GM19035 (cell line): ENCODE measurements around the gene NDUFS1.
A peak's percentile ranks its signal among the peaks of the same experiment; 100 is the strongest.
"Not testable (repeated sequence)": the region's sequence is repeated elsewhere in the genome, so short reads cannot be mapped to it uniquely, and the experiment has no call there.

Source experiments
- ATAC-seq: cut with Tn5 transposase; IDR thresholded peaks from one replicate; pipeline ENCODE4 v1.9.1; 2021; ENCODE audit not compliant: unreplicated experiment

Gene NDUFS1

GRCh38 chr2:206159346-206160124, at the start of gene NDUFS1, which contains the start of gene EEF1B2:
Gene NDUFS1 (minus strand): TSS chr2:206159444. CDS start chr2:206153678, 5,766 bp downstream.
Gene EEF1B2 (plus strand): TSS chr2:206159895. CDS start chr2:206159980, 85 bp downstream.
- peak; percentile 91 for ATAC-seq

- ATAC-seq: no peak
These were observed 49.7 kb upstream of the NDUFS1 start for GRCh38 chr2:206208900-206209299.

GRCh38 chr2:206207316-206207715, 48.1 kb upstream of the NDUFS1 start:
- ATAC-seq: not testable (repeated sequence)

GRCh38 chr2:206204710-206205109, 45.5 kb upstream of the NDUFS1 start:
- ATAC-seq: no peak

- ATAC-seq: no peak
These were observed 44.1 kb upstream of the NDUFS1 start for GRCh38 chr2:206203331-206203730.

GRCh38 chr2:206202446-206202845, 43.2 kb upstream of the NDUFS1 start:
- ATAC-seq: no peak

GRCh38 chr2:206201075-206201848, 42.0 kb upstream of the NDUFS1 start:
- no peak for ATAC-seq

- ATAC-seq: no peak
These were observed 39.4 kb upstream of the NDUFS1 start for GRCh38 chr2:206198677-206199076.

GRCh38 chr2:206193671-206194357, 34.6 kb upstream of the NDUFS1 start:
- no peak for ATAC-seq

GRCh38 chr2:206192157-206192556, 32.9 kb upstream of the NDUFS1 start:
- no peak for ATAC-seq

GRCh38 chr2:206190689-206191088, 31.4 kb upstream of the NDUFS1 start:
- ATAC-seq: no peak

GRCh38 chr2:206190111-206190510, 30.9 kb upstream of the NDUFS1 start:
- no peak for ATAC-seq

- ATAC-seq: no peak
These were observed 30.4 kb upstream of the NDUFS1 start for GRCh38 chr2:206189691-206190090.

- ATAC-seq: not testable (repeated sequence)
These were observed 22.3 kb upstream of the NDUFS1 start for GRCh38 chr2:206181526-206181925.

GRCh38 chr2:206176901-206177300, 17.7 kb upstream of the NDUFS1 start:
- no peak for ATAC-seq

- no peak for ATAC-seq
These were observed 16.9 kb upstream of the NDUFS1 start for GRCh38 chr2:206176121-206176520.

- no peak for ATAC-seq
These were observed 13.9 kb upstream of the NDUFS1 start for GRCh38 chr2:206173147-206173546.

GRCh38 chr2:206171624-206172397, 12.6 kb upstream of the NDUFS1 start:
- not testable (repeated sequence) for ATAC-seq

- not testable (repeated sequence) for ATAC-seq
These were observed 9.0 kb upstream of the NDUFS1 start for GRCh38 chr2:206168230-206168629.

- no peak for ATAC-seq
These were observed 5.1 kb upstream of the NDUFS1 start for GRCh38 chr2:206164261-206164862.
